Glomerular endothelial cell (primary cell): ENCODE data around the gene SLC5A6. TPM values are rescaled to one million over a fixed set of nuclear protein-coding genes. Genes with fewer than 3 reads are reported as not detected.
"Not testable (repeated sequence)": the region's sequence is repeated elsewhere in the genome, so short reads cannot be mapped to it uniquely, and the experiment has no call there.

Experiments
- DNase-seq: peaks from one replicate; pipeline ENCODE4 v3.0.0-alpha.2; 2011; ENCODE audit warnings: low read depth, low spot score; ENCODE audit errors: extremely low read depth
- total RNA-seq: library from RNA; depleted of rRNA; stranded (reverse); fragments of >200 nt; gene quantifications from 2 replicates; pipeline ENCODE4 v1.2.3, GENCODE V29; 2015

SLC5A6 gene
- total RNA-seq, 1 donor from 2014 or later, result 24.6 TPM

- no peak for DNase-seq
Measured at GRCh38 chr2:27208486-27209050, 3.5 kb downstream of the SLC5A6 start.

GRCh38 chr2:27206346-27206745 lies 5.7 kb downstream of the SLC5A6 start:
- DNase-seq, result no peak

- DNase-seq, result no peak
Measured at GRCh38 chr2:27205206-27205605, 6.9 kb downstream of the SLC5A6 start.

GRCh38 chr2:27204566-27204965 lies 7.5 kb downstream of the SLC5A6 start:
- no peak for DNase-seq

GRCh38 chr2:27203741-27204140 lies 8.3 kb downstream of the SLC5A6 start:
- no peak for DNase-seq

- DNase-seq, result no peak
Measured at GRCh38 chr2:27202854-27203253, 9.2 kb downstream of the SLC5A6 start.

GRCh38 chr2:27201675-27202074 lies 10.4 kb downstream of the SLC5A6 start:
- DNase-seq, result no peak

- no peak for DNase-seq
Measured at GRCh38 chr2:27199241-27199640, 12.8 kb downstream of the SLC5A6 start.

GRCh38 chr2:27198627-27199026 lies 13.4 kb downstream of the SLC5A6 start:
- no peak for DNase-seq

- not testable (repeated sequence) for DNase-seq
Measured at GRCh38 chr2:27198068-27198467, 14.0 kb downstream of the SLC5A6 start.

- not testable (repeated sequence) for DNase-seq
Measured at GRCh38 chr2:27195799-27196198, 16.3 kb downstream of the SLC5A6 start.

- DNase-seq, result no peak
Measured at GRCh38 chr2:27194538-27195354, 17.3 kb downstream of the SLC5A6 start.

GRCh38 chr2:27191070-27191829 lies 20.8 kb downstream of the SLC5A6 start:
- DNase-seq, result no peak

- DNase-seq, result no peak
Measured at GRCh38 chr2:27189989-27190388, 22.1 kb downstream of the SLC5A6 start.

GRCh38 chr2:27186613-27187345 lies 25.3 kb downstream of the SLC5A6 start:
- DNase-seq, result no peak

- no peak for DNase-seq
Measured at GRCh38 chr2:27185331-27186026, 26.6 kb downstream of the SLC5A6 start.

- no peak for DNase-seq
Measured at GRCh38 chr2:27184115-27184514, 28.0 kb downstream of the SLC5A6 start.

GRCh38 chr2:27182346-27182745 lies 29.7 kb downstream of the SLC5A6 start:
- no peak for DNase-seq

GRCh38 chr2:27179344-27180000 lies 32.6 kb downstream of the SLC5A6 start:
- no peak for DNase-seq

- DNase-seq, result no peak
Measured at GRCh38 chr2:27178469-27178868, 33.6 kb downstream of the SLC5A6 start.
